Measurements from ENCODE around the gene PDXK. TPM values are rescaled to one million over a fixed set of nuclear protein-coding genes. Genes with fewer than 3 reads are reported as not detected.
A peak's percentile ranks its signal among the peaks of the same experiment; 100 is the strongest.
"Not testable (repeated sequence)": the region's sequence is repeated elsewhere in the genome, so short reads cannot be mapped to it uniquely, and the experiment has no call there.

The PDXK gene
- 58.6 and 88.2 TPM in 2 replicates for total RNA-seq (2014; rRNA removed; shearing (Covaris generic))

GRCh38 chr21:43718872-43719747, at the start of gene PDXK:
Gene PDXK, plus strand, starts transcription at chr21:43719129. Its CDS starts 166 bp downstream, at chr21:43719295.
- in situ Hi-C loops (cut with HindIII; ENCODE audit: low sequenced_read_pairs), result no loop called here
- DNase-seq (ENCODE audit: low spot score), result peak; percentile 81

- in situ Hi-C loops (cut with HindIII; ENCODE audit: low sequenced_read_pairs), result no loop called here
- DNase-seq (ENCODE audit: low spot score), result no peak
Measured at GRCh38 chr21:43669828-43670605, 48.9 kb upstream of the PDXK start.

- in situ Hi-C loops (cut with HindIII; ENCODE audit: low sequenced_read_pairs), result no loop called here
- DNase-seq (ENCODE audit: low spot score), result no peak
Measured at GRCh38 chr21:43675871-43676270, 43.1 kb upstream of the PDXK start.

GRCh38 chr21:43676391-43676790, 42.5 kb upstream of the PDXK start:
- in situ Hi-C loops (cut with HindIII; ENCODE audit: low sequenced_read_pairs), result no loop called here
- no peak for DNase-seq (ENCODE audit: low spot score)

GRCh38 chr21:43679951-43680350, 39.0 kb upstream of the PDXK start:
- in situ Hi-C loops (cut with HindIII; ENCODE audit: low sequenced_read_pairs), result no loop called here
- DNase-seq (ENCODE audit: low spot score), result no peak

GRCh38 chr21:43680421-43680820, 38.5 kb upstream of the PDXK start:
- in situ Hi-C loops (cut with HindIII; ENCODE audit: low sequenced_read_pairs); DNase-seq (ENCODE audit: low spot score): not testable (repeated sequence)

- in situ Hi-C loops (cut with HindIII; ENCODE audit: low sequenced_read_pairs), result no loop called here
- no peak for DNase-seq (ENCODE audit: low spot score)
Measured at GRCh38 chr21:43681650-43682049, 37.3 kb upstream of the PDXK start.

GRCh38 chr21:43684424-43684823, 34.5 kb upstream of the PDXK start:
- in situ Hi-C loops (cut with HindIII; ENCODE audit: low sequenced_read_pairs), result no loop called here
- no peak for DNase-seq (ENCODE audit: low spot score)

GRCh38 chr21:43686811-43687565, 31.9 kb upstream of the PDXK start:
- no peak for DNase-seq (ENCODE audit: low spot score)
- in situ Hi-C loops (cut with HindIII; ENCODE audit: low sequenced_read_pairs), result no loop called here

- in situ Hi-C loops (cut with HindIII; ENCODE audit: low sequenced_read_pairs), result no loop called here
- no peak for DNase-seq (ENCODE audit: low spot score)
Measured at GRCh38 chr21:43687566-43688399, 31.1 kb upstream of the PDXK start.

GRCh38 chr21:43688906-43689305, 30.0 kb upstream of the PDXK start:
- in situ Hi-C loops (cut with HindIII; ENCODE audit: low sequenced_read_pairs), result no loop called here
- no peak for DNase-seq (ENCODE audit: low spot score)

GRCh38 chr21:43689556-43690337, 29.2 kb upstream of the PDXK start:
- DNase-seq (ENCODE audit: low spot score), result no peak
- in situ Hi-C loops (cut with HindIII; ENCODE audit: low sequenced_read_pairs), result no loop called here

GRCh38 chr21:43690346-43690745, 28.6 kb upstream of the PDXK start:
- no peak for DNase-seq (ENCODE audit: low spot score)
- in situ Hi-C loops (cut with HindIII; ENCODE audit: low sequenced_read_pairs), result no loop called here

- in situ Hi-C loops (cut with HindIII; ENCODE audit: low sequenced_read_pairs), result no loop called here
- no peak for DNase-seq (ENCODE audit: low spot score)
Measured at GRCh38 chr21:43691086-43691795, 27.7 kb upstream of the PDXK start.

GRCh38 chr21:43691801-43692200, 27.1 kb upstream of the PDXK start:
- no peak for DNase-seq (ENCODE audit: low spot score)
- in situ Hi-C loops (cut with HindIII; ENCODE audit: low sequenced_read_pairs), result no loop called here

GRCh38 chr21:43692949-43693348, 26.0 kb upstream of the PDXK start:
- in situ Hi-C loops (cut with HindIII; ENCODE audit: low sequenced_read_pairs), result no loop called here
- no peak for DNase-seq (ENCODE audit: low spot score)

- in situ Hi-C loops (cut with HindIII; ENCODE audit: low sequenced_read_pairs), result no loop called here
- DNase-seq (ENCODE audit: low spot score), result no peak
Measured at GRCh38 chr21:43693981-43694380, 24.9 kb upstream of the PDXK start.
